Adrenal gland (tissue), 12 donors: ENCODE results near the gene THRAP3. TPM values are rescaled to one million over a fixed set of nuclear protein-coding genes. Genes with fewer than 3 reads are reported as not detected.

Experiments
- DNase-seq, 7 donors: peaks; one replicate each; pipeline ENCODE4 v3.0.0-alpha.2; 2019 to 2020
- H3K27ac ChIP-seq, 5 donors: fragments of 200-600 bp; sonication (generic) in 4 of 5; 1 replicate in 3 of 5; 2 replicates in 2 of 5; pipeline versions ENCODE4 v1.5.1 to v1.8.0; 2016 to 2020; ENCODE audit warnings: mild to moderate bottlenecking in 1 of 5
- H3K27me3 ChIP-seq: fragments of 200-600 bp; 2 replicates; pipeline ENCODE4 v1.8.0; 2021
- H3K36me3 ChIP-seq, 2 donors: fragments of 200-600 bp; replicated peaks in 1 of 2; 1 replicate in 1 of 2; 2 replicates in 1 of 2; pipeline versions ENCODE4 v1.5.1 to v1.8.0; 2018 to 2022
- H3K4me1 ChIP-seq, 2 donors: fragments of 200-600 bp; replicated peaks in 1 of 2; 1 replicate in 1 of 2; 2 replicates in 1 of 2; pipeline versions ENCODE4 v1.5.1 to v1.8.0; 2018 to 2021
- H3K4me3 ChIP-seq, 4 donors: fragments of 200-600 bp; sonication (generic) in 3 of 4; one replicate each; pipeline ENCODE4 v1.5.1; 2016 to 2018
- H3K9me3 ChIP-seq, 3 donors: fragments of 200-600 bp; sonication (generic) in 1 of 3; replicated peaks in 1 of 3; 1 replicate in 2 of 3; 2 replicates in 1 of 3; pipeline versions ENCODE4 v1.5.1 to v1.8.0; 2016 to 2021
- POLR2A ChIP-seq, 2 donors: fragments of 450-650 bp; IDR thresholded peaks; one replicate each; pipeline ENCODE4 v1.6.1; 2017; ENCODE audit warnings: antibody characterized with exemption in 2 of 2, mild to moderate bottlenecking in 2 of 2, moderate library complexity in 1 of 2
- WGBS, 4 donors: extraction: QIAGEN DNeasy Blood & Tissue Kit in 2 of 4; methylation state at CpG; one replicate each; pipeline versions ENCODE4 v1.1.5 to v1.1.7; 2013 to 2017; 5-methylcytosine and 5-hydroxymethylcytosine counted together
- intact Hi-C, 2 donors: fragments of 100-400 bp; cut with DNase I; formaldehyde crosslinking; loops; one replicate each; pipeline versions ENCODE4 v1.14.1 to v1.15.0; 2022 to 2023
- polyA plus RNA-seq, 3 donors: library from polyadenylated mRNA; stranded (reverse); fragments of 200-250 nt in 2 of 3; fragments of 350-450 nt in 1 of 3; fragmentation: Illumina TruSeq in 1 of 3; extraction: RNeasy Lipid Tissue Mini Kit (QIAGEN cat#74804) in 1 of 3; gene quantifications; one replicate each; pipeline ENCODE4 v1.2.3, GENCODE V29; 2013 to 2014
- small RNA-seq, 2 donors: library from RNA; depleted of rRNA; stranded (forward); fragments of <200 nt; gene quantifications; one replicate each; pipeline ENCODE3, GENCODE V24; 2016
- total RNA-seq, 9 donors: library from RNA; depleted of rRNA in 4 of 9; stranded (reverse); fragments of >200 nt in 4 of 9; fragments of 120-200 nt in 1 of 9; fragmentation: NEBNext Ultra II Directional in 1 of 9; extraction: Animal tissue kit (Norgen Biotek cat#: 25700) in 1 of 9; gene quantifications; one replicate each; pipeline versions ENCODE4 v1.1.0 to v1.2.4, GENCODE V29; 2013 to 2023
- TF ChIP-seq, protein P1 (sequence below), 6 experiments: fragments of 450-650 bp in 4 of 6; fragments of 200-600 bp in 2 of 6; sonication (generic) in 1 of 6; IDR thresholded peaks; 1 replicate in 5 of 6; 2 replicates in 1 of 6; pipeline versions ENCODE4 v1.5.1 to v1.8.0; 2016 to 2021; ENCODE audit warnings: antibody characterized with exemption in 6 of 6, mild to moderate bottlenecking in 2 of 6, moderate library complexity in 1 of 6
- donor health status: healthy with polysubstance abuse.
- donor health status: Bipolar disorder and iron deficiency.
- donor health status: DM: yes; HTN: yes; CAD: no.
- donor health status: DM: no; HTN: no; CAD: no.
- donor health status: DM: no; HTN: no; CAD: no.
- donor health status: DM: yes; HTN: yes; CAD: no.

THRAP3 gene
- total and polyA plus RNA-seq, 12 donors = 34.4 to 120 (median 83.2) TPM

DNA sequence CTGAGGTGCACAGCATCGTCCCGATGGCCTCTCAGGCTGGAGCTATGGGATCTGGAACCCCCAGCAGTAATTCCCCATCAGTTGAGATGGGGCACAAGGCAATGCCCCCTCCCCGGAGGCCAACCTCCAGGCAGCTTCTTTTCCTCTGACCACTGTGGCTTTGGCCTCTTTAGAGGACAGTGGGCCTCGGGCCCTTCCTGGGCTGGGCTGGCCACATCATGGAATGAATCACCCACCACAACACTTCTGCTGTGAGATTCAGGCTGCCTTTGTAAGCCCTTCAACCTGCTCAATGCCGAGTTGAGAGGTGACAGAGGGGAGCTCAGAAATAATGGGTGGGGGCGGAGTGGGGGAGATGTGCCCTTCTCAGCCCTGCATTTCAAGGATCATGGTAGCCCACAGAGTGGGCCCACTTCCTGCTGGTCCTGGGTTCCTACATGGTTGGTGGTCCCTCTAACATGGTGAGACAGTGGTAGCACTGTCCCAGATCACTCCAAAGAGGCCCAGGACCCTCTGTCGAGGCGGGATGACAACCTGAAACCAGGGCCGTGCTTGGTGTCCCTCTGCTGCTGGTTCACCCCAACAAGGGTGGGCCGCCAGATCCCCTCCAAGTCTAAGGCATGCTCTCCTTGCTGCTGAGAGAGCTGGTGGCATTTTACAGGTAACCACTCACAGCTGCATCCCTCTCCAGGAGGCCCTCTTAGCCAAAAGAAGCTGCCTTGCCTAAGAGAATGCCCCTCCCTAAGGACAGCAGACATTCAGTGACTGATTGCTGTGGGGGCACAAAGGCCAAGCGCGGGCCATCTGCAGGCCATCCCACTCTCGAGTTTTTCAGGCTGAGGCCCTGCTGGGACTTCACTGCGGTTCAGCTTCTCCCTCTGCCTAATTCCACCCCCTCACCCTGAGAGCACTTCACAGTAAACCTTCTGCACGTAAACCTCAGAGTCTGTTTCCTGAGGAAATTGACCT lies 129.0 kb downstream of the THRAP3 start:
- H3K4me1 ChIP-seq = peaks cover 0 to 28% of the 10 kb centered on the region in 2 donors
- peak overlapping the region in 1 of 5 donors; percentile 38 for H3K27ac ChIP-seq
- intact Hi-C loops = no loop called here
- H3K4me3 ChIP-seq = no peak overlapping the region
- no peak for TF ChIP-seq POLR2A (IDR thresholded peaks at IDR 0.05)
- TF ChIP-seq, protein P1, sequence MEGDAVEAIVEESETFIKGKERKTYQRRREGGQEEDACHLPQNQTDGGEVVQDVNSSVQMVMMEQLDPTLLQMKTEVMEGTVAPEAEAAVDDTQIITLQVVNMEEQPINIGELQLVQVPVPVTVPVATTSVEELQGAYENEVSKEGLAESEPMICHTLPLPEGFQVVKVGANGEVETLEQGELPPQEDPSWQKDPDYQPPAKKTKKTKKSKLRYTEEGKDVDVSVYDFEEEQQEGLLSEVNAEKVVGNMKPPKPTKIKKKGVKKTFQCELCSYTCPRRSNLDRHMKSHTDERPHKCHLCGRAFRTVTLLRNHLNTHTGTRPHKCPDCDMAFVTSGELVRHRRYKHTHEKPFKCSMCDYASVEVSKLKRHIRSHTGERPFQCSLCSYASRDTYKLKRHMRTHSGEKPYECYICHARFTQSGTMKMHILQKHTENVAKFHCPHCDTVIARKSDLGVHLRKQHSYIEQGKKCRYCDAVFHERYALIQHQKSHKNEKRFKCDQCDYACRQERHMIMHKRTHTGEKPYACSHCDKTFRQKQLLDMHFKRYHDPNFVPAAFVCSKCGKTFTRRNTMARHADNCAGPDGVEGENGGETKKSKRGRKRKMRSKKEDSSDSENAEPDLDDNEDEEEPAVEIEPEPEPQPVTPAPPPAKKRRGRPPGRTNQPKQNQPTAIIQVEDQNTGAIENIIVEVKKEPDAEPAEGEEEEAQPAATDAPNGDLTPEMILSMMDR (IDR thresholded peaks at IDR 0.05) = no peak
- H3K36me3 ChIP-seq = peaks cover 0 to 36% of the 10 kb centered on the region in 2 donors
- H3K27me3 ChIP-seq = no peaks in the 10 kb centered on the region
- WGBS, 4 donors = 85 to 90% (median 87%) methylated on average over 12 to 15 of the region's 15 CpGs
- DNase-seq = no peak
- no peaks in the 10 kb centered on the region for H3K9me3 ChIP-seq

DNA sequence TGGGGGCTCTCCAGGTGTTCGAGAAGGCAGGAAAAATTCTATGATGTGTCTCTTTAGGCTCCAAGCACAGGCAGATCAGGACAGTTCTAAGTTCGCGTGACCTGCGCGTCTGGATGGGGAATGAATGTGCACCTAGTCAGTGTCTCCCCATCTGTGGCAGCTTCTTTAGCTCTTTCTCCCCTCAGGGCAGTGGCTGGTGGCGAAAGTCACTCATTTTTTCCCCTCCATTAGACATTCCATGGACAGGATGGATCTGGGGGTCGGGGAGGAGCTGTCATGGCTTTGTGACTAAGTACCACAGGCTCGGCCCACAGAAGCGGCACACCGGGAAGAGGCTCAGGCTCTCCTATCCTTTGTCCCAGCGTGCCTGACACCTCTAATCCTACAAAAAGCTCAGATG lies 130.2 kb downstream of the THRAP3 start:
- H3K27ac ChIP-seq = no peak overlapping the region
- no peak overlapping the region for H3K4me3 ChIP-seq
- intact Hi-C loops = no loop called here
- no peak for TF ChIP-seq POLR2A (IDR thresholded peaks at IDR 0.05)
- TF ChIP-seq, protein P1 (IDR thresholded peaks at IDR 0.05) = no peak
- peaks cover 0 to 36% of the 10 kb centered on the region in 2 donors for H3K36me3 ChIP-seq
- H3K9me3 ChIP-seq = no peaks in the 10 kb centered on the region
- 92 to 96% (median 93%) methylated on average over 9 to 11 of the region's 11 CpGs for WGBS, 4 donors
- no peaks in the 10 kb centered on the region for H3K27me3 ChIP-seq
- H3K4me1 ChIP-seq = peaks cover 0 to 31% of the 10 kb centered on the region in 2 donors
- no peak for DNase-seq

Small RNA genes within 50 kb of the gene (small RNA-seq; reads per million reads assigned to genes)
- 0 reads per million in 2 donors for gene RN7SL131P
- 0 reads per million in 2 donors for gene UBE2V2P4

Other genes starting within 250 kb of the THRAP3 start
- gene TEKT2, start 140.3 kb upstream of the THRAP3 start, total RNA-seq = 1 to 10 TPM in 1 of 9 donors, under 1 TPM in 4, not detected in 4; 0.18 to 1.2 (median 0.65) TPM
- gene TEKT2, start 140.3 kb upstream of the THRAP3 start, polyA plus RNA-seq = 1 to 10 TPM in 2 of 3 donors, under 1 TPM in 1; 0.40 to 4.0 (median 1.4) TPM
- gene ADPRS, start 135.6 kb upstream of the THRAP3 start, total RNA-seq = 10 to 100 TPM; 43.3 to 84.5 (median 55.1) TPM
- 10 to 100 TPM; 40.1 to 42.3 (median 40.7) TPM for gene ADPRS, start 135.6 kb upstream of the THRAP3 start, polyA plus RNA-seq
- 1 to 10 TPM in 7 of 9 donors, under 1 TPM in 2; 0.74 to 6.6 (median 2.8) TPM for gene COL8A2, start 99.2 kb upstream of the THRAP3 start, total RNA-seq
- 1 to 10 TPM in 2 of 3 donors, under 1 TPM in 1; 0.66 to 2.3 (median 1.2) TPM for gene COL8A2, start 99.2 kb upstream of the THRAP3 start, polyA plus RNA-seq
- gene TRAPPC3, start 75.0 kb upstream of the THRAP3 start, total RNA-seq = 100 to 1,000 TPM in 6 of 9 donors, 10 to 100 TPM in 3; 74.6 to 182 (median 124) TPM
- 100 to 1,000 TPM in 1 of 3 donors, 10 to 100 TPM in 2; 54.0 to 106 (median 65.1) TPM for gene TRAPPC3, start 75.0 kb upstream of the THRAP3 start, polyA plus RNA-seq
- gene MAP7D1, start 68.3 kb upstream of the THRAP3 start, total RNA-seq = 100 to 1,000 TPM in 1 of 9 donors, 10 to 100 TPM in 8; 11.8 to 121 (median 72.1) TPM
- 10 to 100 TPM; 39.7 to 79.9 (median 47.2) TPM for gene MAP7D1, start 68.3 kb upstream of the THRAP3 start, polyA plus RNA-seq
- gene SH3D21, start 81.9 kb downstream of the THRAP3 start, total RNA-seq = 1 to 10 TPM in 6 of 9 donors, under 1 TPM in 3; 0.69 to 3.0 (median 1.9) TPM
- gene SH3D21, start 81.9 kb downstream of the THRAP3 start, polyA plus RNA-seq = 10 to 100 TPM in 1 of 3 donors, 1 to 10 TPM in 1, under 1 TPM in 1; 0.73 to 18.4 (median 1.8) TPM
- gene EVA1B, start 99.2 kb downstream of the THRAP3 start, total RNA-seq = 100 to 1,000 TPM in 4 of 9 donors, 10 to 100 TPM in 5; 17.6 to 185 (median 92.3) TPM
- gene EVA1B, start 99.2 kb downstream of the THRAP3 start, polyA plus RNA-seq = 100 to 1,000 TPM in 1 of 3 donors, 10 to 100 TPM in 1, not detected in 1; 59.5 to 105 TPM
- gene STK40, start 161.5 kb downstream of the THRAP3 start, total RNA-seq = 10 to 100 TPM; 18.8 to 31.2 (median 26.4) TPM
- 10 to 100 TPM in 2 of 3 donors, 1 to 10 TPM in 1; 9.8 to 20.4 (median 11.1) TPM for gene STK40, start 161.5 kb downstream of the THRAP3 start, polyA plus RNA-seq
- 10 to 100 TPM; 13.2 to 42.1 (median 34.8) TPM for gene LSM10, start 173.5 kb downstream of the THRAP3 start, total RNA-seq
- gene LSM10, start 173.5 kb downstream of the THRAP3 start, polyA plus RNA-seq = 10 to 100 TPM; 33.5 to 48.7 (median 39.9) TPM
- 10 to 100 TPM in 6 of 9 donors, 1 to 10 TPM in 3; 5.5 to 29.9 (median 11.4) TPM for gene OSCP1, start 226.0 kb downstream of the THRAP3 start, total RNA-seq
- gene OSCP1, start 226.0 kb downstream of the THRAP3 start, polyA plus RNA-seq = 10 to 100 TPM; 11.1 to 20.5 (median 14.1) TPM
- 100 to 1,000 TPM in 1 of 9 donors, 10 to 100 TPM in 8; 49.8 to 116 (median 71.8) TPM for gene MRPS15, start 239.9 kb downstream of the THRAP3 start, total RNA-seq
- 100 to 1,000 TPM; 156 to 287 (median 256) TPM for gene MRPS15, start 239.9 kb downstream of the THRAP3 start, polyA plus RNA-seq